Adipocyte (in vitro differentiated cells): ENCODE data around the gene NDUFA11.
"Not testable (repeated sequence)": the region's sequence is repeated elsewhere in the genome, so short reads cannot be mapped to it uniquely, and the experiment has no call there.

ENCODE experiments used
- DNase-seq: peaks from one replicate; pipeline ENCODE4 v3.0.0-alpha.2; 2015; ENCODE audit warnings: low read depth
- H3K27me3 ChIP-seq: replicated peaks from 2 replicates; pipeline ENCODE4 v1.7.0; 2013; ENCODE audit warnings: mild to moderate bottlenecking, low read length, moderate library complexity; ENCODE audit not compliant: control insufficient read depth, insufficient read depth
- H3K36me3 ChIP-seq: 2 replicates; pipeline ENCODE4 v1.7.0; 2013; ENCODE audit warnings: low read length, mild to moderate bottlenecking, moderate library complexity; ENCODE audit not compliant: control insufficient read depth, insufficient read depth, severe bottlenecking
- H3K4me1 ChIP-seq: 2 replicates; pipeline ENCODE4 v1.7.0; 2013; ENCODE audit warnings: mild to moderate bottlenecking, low read length, moderate library complexity; ENCODE audit not compliant: control insufficient read depth, insufficient read depth
- H3K4me3 ChIP-seq: 2 replicates; pipeline ENCODE4 v1.7.0; 2013; ENCODE audit warnings: mild to moderate bottlenecking, low read length, moderate library complexity
- H3K9ac ChIP-seq: 2 replicates; pipeline ENCODE4 v1.7.0; 2013; ENCODE audit warnings: mild to moderate bottlenecking, low read length, moderate library complexity
- H3K9me3 ChIP-seq: 2 replicates; pipeline ENCODE4 v1.7.0; 2013; ENCODE audit warnings: mild to moderate bottlenecking, low read length, moderate library complexity; ENCODE audit not compliant: control insufficient read depth

Gene NDUFA11

GRCh38 chr19:5847846-5848245 is 55.7 kb downstream of the NDUFA11 start:
- H3K36me3 ChIP-seq, H3K4me1 ChIP-seq, H3K9me3 ChIP-seq, DNase-seq, H3K9ac ChIP-seq, H3K4me3 ChIP-seq: not testable (repeated sequence)
- H3K27me3 ChIP-seq, result peaks cover 16% of the 10 kb centered on the region
